GM18870 (cell line): Measurements from ENCODE around the gene ARL13A.
A peak's percentile ranks its signal among the peaks of the same experiment; 100 is the strongest.
"Not testable (repeated sequence)": the region's sequence is repeated elsewhere in the genome, so short reads cannot be mapped to it uniquely, and the experiment has no call there.

Experiments
- ATAC-seq: cut with Tn5 transposase; IDR thresholded peaks from one replicate; pipeline ENCODE4 v1.9.1; 2021; ENCODE audit warnings: moderate library complexity; ENCODE audit not compliant: unreplicated experiment

The ARL13A gene

DNA sequence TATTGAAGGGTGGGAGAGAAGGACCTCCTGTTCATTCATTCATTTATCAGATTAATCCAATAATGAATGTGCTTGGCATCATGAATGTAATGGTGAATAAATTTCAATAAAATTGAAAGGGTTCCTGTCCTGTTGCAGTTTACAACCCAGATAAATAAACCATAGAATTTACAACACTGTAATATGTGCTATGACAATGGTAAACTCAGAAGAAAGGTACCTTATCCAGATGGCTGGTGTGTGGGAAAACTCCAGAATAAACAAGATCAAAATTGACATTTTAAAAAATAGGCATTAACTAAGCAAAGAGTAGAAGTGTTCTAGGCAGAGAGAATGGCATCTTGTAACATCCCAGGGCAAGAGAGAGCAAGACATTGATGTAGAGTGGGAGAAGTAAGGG is 15.3 kb downstream of the ARL13A start:
- ATAC-seq: no peak

DNA sequence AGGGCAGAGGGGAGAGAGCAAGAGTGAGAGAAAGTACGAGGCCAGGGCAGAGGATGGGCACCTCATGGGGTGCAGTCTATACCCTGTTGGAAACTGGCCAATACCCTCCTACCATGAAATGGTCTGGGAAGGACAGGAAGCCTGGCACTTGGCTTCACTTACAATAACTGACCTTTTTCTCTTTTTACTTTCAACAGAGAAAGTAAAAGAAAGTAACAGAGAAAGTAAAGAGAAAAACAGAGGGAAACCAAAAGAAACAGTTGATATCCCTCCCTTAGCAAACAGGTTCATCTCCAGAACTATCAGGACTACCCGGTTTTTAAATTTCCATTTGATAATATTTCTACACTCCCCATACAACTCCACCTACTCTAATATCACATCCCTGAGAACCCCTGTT is 20.6 kb downstream of the ARL13A start:
- no peak for ATAC-seq

DNA sequence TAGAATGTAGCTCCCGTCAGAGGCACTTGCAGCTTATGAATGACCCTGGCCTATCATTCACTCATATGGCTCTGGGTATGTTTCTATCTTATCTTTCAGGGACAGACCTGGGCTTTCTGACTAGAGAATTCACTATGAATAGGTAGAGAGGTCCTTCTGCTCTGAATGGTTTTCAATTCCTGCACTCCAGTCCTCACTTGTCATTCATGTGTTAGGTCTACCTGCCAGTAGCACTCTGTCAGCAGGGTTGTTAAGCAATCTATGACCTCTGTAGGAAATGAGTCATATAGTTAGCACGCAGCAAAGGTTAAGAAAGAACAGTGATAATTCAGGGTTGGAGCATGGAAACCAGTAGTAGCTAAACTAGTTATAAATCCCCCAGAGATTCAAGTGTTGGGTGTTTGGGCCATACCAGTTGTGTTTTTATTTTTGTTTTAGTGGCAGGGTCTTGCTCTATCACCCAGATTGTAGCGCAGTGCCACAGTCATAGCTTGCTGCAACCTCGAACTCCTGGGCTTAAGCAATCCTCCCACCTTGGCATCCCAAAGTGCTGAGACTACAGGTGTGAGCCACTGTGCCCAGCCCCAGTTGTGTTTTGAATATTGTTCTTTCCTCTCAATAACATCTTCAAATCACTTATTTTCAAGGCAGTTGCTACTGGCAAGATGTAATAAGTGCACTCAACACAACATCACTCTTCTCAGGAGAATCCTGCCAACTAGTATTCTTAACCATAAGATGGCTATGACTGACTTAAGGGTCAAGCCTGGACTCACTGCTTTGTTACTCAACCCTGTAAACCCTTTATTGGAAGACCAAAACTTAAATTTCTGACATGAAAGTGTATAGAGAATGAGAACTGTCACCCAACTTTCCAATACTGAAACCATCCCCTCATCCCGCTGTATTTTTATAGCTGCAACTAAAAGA is 25.1 kb downstream of the ARL13A start:
- ATAC-seq: peak; percentile 91

DNA sequence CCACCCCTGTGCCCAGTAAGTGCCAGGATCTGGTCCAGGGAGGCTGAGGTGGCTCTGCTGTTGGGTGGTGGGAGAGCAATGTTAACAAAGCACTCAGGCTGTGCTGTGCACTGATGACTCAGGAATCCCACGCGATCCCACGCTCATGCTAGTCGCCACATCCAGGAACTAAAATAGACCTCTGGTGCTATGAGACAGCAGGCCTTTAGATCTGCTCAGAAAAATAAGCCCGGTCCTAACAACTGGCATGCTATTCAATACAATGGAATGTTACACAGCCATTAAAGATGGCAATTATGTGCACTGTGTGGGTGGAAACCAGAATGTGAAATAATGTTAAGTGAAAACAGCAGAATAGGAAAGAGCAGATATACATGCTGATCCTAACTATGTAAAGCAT is 26.0 kb downstream of the ARL13A start:
- ATAC-seq: no peak

DNA sequence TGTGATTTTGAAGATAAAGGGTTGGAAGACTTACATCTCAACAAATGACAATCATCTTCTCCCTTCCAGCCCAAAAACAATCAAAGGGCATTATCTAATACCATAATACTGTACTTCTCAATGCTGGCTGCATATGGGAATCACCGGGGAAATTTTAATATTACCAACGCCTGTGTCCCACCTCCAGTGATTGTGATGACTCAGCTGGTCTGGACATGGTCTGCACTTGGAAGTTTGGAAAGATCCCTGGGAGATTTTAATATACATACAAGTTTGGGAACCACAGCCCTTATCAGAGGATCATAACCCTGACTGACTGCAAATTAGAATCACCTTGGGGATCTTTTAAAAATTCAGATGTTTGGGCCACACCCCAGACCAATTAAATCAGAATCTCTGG is 29.9 kb downstream of the ARL13A start:
- no peak for ATAC-seq

DNA sequence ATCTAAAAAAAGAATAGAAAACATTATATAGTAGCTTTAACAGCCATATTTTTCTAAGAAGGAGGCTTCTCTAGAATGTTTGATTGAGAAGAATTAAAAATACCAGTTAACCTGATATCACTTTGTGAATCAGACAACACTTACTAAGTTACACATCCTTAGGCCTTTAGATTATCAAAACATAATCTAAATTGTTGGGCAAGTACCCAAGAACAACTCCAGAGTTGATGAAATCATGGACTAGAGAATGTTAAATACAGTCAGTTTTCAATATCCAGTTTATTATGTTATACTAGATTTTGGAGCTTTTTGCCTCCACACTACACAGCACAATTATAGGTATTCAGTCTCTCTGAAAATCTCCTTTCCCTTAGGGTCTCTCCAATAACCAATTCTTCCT is 39.6 kb downstream of the ARL13A start:
- no peak for ATAC-seq

DNA sequence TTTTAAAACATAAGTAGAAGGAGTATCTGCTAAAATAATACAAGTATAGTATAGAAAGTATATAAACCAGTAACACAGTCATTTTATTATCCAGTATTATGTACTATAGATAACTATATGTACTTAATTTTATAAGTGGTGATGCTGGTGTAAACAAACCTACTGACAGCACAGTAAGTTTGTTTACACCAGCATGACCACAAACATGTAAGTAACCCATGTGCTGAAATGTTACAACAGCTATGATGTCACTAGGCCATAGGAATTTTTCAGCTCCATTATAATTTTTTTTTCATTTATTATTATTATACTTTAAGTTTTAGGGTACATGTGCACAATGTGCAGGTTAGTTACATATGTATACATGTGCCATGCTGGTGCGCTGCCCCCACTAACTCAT is 42.5 kb downstream of the ARL13A start:
- ATAC-seq: not testable (repeated sequence)

DNA sequence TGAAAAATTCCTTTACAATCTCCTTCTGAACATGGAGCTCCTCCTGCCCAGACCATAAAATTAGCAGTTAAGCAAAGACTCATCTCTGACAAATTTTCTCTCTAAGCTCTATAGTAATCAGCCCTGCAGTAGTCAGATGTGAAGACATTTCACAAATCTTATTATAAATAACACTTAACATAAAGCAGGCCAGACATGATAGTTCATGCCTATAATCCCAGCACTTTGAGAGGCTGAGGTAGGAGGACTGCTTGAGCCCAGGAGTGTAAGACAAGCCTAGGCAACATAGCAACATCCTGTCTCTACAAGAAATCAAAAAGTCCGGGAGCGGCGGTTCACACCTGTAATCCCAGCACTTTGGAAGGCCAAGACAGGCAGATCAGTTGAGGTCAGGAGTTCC is 52.5 kb downstream of the ARL13A start:
- ATAC-seq: no peak

DNA sequence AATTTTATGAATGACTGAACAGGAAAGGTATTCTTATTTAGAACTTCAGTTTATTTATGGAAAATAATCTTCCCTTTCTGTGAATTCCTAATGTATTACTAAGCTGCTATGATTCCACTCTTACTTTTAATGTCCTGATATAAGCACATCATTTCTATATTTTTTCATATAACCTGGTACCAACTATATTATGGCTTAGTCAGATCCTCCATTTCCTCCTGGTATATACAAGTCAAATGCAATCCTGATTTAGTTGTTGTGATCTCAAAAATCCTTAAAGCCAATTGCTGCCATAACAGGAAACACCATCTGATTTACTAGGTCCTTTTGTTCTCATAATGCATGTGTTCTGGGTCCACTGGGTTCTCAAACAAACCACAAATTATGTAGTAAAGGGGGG is 55.6 kb downstream of the ARL13A start:
- no peak for ATAC-seq

DNA sequence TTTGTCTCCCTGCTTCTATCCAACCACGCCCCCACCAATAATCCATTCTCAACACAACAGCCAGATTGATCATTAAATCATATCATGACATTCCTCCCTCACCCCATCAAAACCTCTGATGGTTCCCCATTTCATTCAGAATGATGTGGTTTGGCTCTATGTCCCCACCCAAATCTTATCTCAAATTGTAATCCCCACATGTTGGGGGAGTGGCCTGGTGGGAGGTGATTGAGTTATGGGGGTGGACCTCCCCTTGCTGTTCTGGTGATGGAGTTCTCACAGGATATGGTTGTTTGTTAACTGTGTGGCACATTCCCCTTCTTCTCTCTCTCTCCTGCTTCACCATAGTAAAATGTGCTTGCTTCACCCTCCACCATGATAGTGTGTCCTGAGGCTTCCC is 59.1 kb downstream of the ARL13A start:
- ATAC-seq: no peak

DNA sequence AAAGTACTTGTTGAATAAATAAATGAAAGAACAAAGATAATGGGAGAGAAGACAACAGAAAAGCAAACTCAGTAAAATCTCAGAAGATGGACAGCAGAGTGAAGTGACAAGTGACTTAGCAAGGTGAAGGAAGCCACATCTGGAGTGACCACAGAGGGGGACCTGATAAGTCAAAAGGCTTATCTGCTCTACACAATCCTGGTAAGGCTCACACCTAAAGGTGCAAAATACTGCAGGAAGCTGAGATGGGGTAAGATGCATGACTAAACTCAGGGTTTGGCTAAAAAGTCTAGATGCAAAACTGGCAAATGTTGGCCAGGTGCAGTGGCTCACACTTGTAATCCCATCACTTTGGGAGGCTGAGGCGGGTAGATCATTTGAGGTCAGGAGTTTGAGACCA is 60.2 kb downstream of the ARL13A start:
- no peak for ATAC-seq

DNA sequence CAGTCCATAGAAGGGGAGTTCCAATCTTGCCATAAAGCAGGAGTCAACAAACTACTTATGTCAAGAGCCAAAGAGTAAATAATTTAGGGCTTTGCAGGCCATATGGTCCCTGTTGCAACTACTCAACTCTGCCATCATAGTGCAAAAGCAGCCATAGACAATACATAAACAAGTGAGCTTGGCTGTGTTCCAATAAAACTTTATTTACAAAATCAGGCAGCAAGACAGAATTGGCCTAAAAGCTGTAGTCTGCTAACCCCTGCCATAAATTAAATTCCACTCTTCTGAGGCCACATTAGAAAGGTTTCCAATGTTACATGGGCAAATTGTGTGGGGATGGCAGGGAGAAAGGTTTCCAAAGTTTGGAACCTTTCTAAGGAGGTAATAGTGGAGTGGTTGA is 67.7 kb downstream of the ARL13A start:
- no peak for ATAC-seq

DNA sequence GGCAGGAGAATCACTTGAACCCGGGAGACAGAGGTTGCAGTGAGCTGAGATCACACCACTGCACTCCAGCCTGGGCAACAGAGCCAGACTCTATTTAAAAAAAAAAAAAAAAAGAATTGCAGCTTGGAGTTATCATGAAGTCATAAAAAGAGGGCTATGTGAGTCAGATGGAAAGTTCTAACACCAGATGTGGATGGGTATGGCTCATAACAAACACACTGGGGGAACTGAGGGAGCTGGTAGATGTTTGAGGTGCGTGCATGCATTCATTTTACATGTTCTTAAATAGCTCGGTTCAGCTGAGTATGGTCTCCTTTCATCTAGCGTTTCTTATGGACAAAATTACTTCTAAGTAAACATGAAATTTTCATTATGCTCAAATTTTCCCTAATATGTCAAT is 70.7 kb downstream of the ARL13A start:
- no peak for ATAC-seq
